SH-SY5Y (cell line): ENCODE results near the gene FOXN3.

Source experiments
- GATA2 ChIP-seq: IDR thresholded peaks from 2 replicates; pipeline ENCODE4 v1.6.1; 2011; ENCODE audit warnings: mild to moderate bottlenecking, low read depth, low read length
- GATA3 ChIP-seq: IDR thresholded peaks from 2 replicates; pipeline ENCODE4 v1.6.1; 2011; ENCODE audit warnings: low read depth, mild to moderate bottlenecking, low read length, moderate library complexity

GRCh38 chr14:89454996-89455395, 38.0 kb upstream of the FOXN3 start:
- TF ChIP-seq GATA2 (no peak), GATA3 (no peak)
